GM12878 (cell line): ENCODE results near the gene RAC2. TPM values are rescaled to one million over a fixed set of nuclear protein-coding genes. Genes with fewer than 3 reads are reported as not detected.

Source experiments
- BRCA1 ChIP-seq: IDR thresholded peaks from 2 replicates; pipeline ENCODE4 v1.6.1; 2011; ENCODE audit warnings: low read depth, low read length, improper control_type of control experiment
- DPF2 ChIP-seq: fragments of 450-650 bp; IDR thresholded peaks from 2 replicates; pipeline ENCODE4 v1.6.1; 2017; ENCODE audit warnings: mild to moderate bottlenecking
- EED ChIP-seq: sonication (generic); IDR thresholded peaks from 2 replicates; pipeline ENCODE4 v1.6.1; 2016; ENCODE audit warnings: antibody characterized with exemption, low read depth
- IKZF2 ChIP-seq, 2 experiments: fragments of 450-650 bp; IDR thresholded peaks; 2 replicates each; pipeline ENCODE4 v1.6.1; 2017; ENCODE audit warnings: mild to moderate bottlenecking in 2 of 2, moderate library complexity in 2 of 2
- IRF4 ChIP-seq: IDR thresholded peaks from 2 replicates; pipeline ENCODE4 v1.6.1; 2011; ENCODE audit warnings: low read depth, low read length
- KDM1A ChIP-seq: fragments of 200-600 bp; sonication (generic); IDR thresholded peaks from 2 replicates; pipeline ENCODE4 v1.6.1; 2016; ENCODE audit warnings: borderline replicate concordance
- MXI1 ChIP-seq: fragments of 150-350 bp; IDR thresholded peaks from 2 replicates; pipeline ENCODE4 v1.6.1; 2011; ENCODE audit warnings: low read depth, mild to moderate bottlenecking, inconsistent platforms, low read length, improper control_type of control experiment
- NFXL1 ChIP-seq: fragments of 450-650 bp; IDR thresholded peaks from 2 replicates; pipeline ENCODE4 v1.6.1; 2017; ENCODE audit warnings: antibody characterized with exemption, mild to moderate bottlenecking, borderline replicate concordance
- NR2C2 ChIP-seq: IDR thresholded peaks from 2 replicates; pipeline ENCODE4 v1.6.1; 2011; ENCODE audit warnings: borderline replicate concordance, low read depth; ENCODE audit not compliant: control insufficient read depth, insufficient read length
- SIX5 ChIP-seq: IDR thresholded peaks from 2 replicates; pipeline ENCODE4 v1.6.1; 2011; ENCODE audit warnings: mild to moderate bottlenecking, low read depth, low read length, moderate library complexity; ENCODE audit not compliant: severe bottlenecking
- SMAD1 ChIP-seq: fragments of 450-650 bp; IDR thresholded peaks from 2 replicates; pipeline ENCODE4 v1.6.1; 2018; ENCODE audit warnings: mild to moderate bottlenecking, low read depth; ENCODE audit not compliant: partially characterized antibody
- SMARCA5 ChIP-seq: fragments of 450-650 bp; IDR thresholded peaks from 2 replicates; pipeline ENCODE4 v1.6.1; 2017; ENCODE audit warnings: mild to moderate bottlenecking
- SRF ChIP-seq, 2 experiments: IDR thresholded peaks; 2 replicates each; pipeline ENCODE4 v1.6.1; 2011; ENCODE audit warnings: low read depth in 2 of 2, low read length in 2 of 2, mild to moderate bottlenecking in 1 of 2, moderate library complexity in 1 of 2
- ZNF274 ChIP-seq: IDR thresholded peaks from one replicate; pipeline ENCODE4 v1.8.0; 2011; ENCODE audit not compliant: insufficient read length, insufficient read depth
- ZSCAN29 ChIP-seq: fragments of 450-650 bp; IDR thresholded peaks from 2 replicates; pipeline ENCODE4 v1.6.1; 2017; ENCODE audit warnings: mild to moderate bottlenecking, moderate library complexity
- polyA plus RNA-seq, 11 experiments: library from polyadenylated mRNA; depleted of rRNA in 4 of 11; unstranded in 6 of 11; stranded (reverse) in 5 of 11; fragments of >200 nt; fragmentation: Nextera tagmentation in 4 of 11; fragmentation: Illumina TruSeq in 1 of 11; extraction: Ambion mirVana in 4 of 11; extraction: Trizol in 1 of 11; gene quantifications; 1 replicate in 1 of 11; 2 replicates in 10 of 11; pipeline versions ENCODE4 v1.2.1 to v1.2.3, GENCODE V29; 2011 to 2016; ENCODE audit warnings: inconsistent platforms in 2 of 11, missing spikeins in 2 of 11, low read depth in 1 of 11
- total RNA-seq, 4 experiments: library from RNA; depleted of rRNA in 3 of 4; stranded (reverse); fragments of >200 nt in 3 of 4; fragmentation: Illumina TruSeq in 1 of 4; extraction: Trizol in 1 of 4; gene quantifications; 2 replicates each; pipeline versions ENCODE4 v1.2.1 to v1.2.3, GENCODE V29; 2013 to 2021
- TF ChIP-seq, protein P1 (sequence below): fragments of 450-650 bp; IDR thresholded peaks from 2 replicates; pipeline ENCODE4 v1.6.1; 2017; ENCODE audit warnings: borderline replicate concordance
- TF ChIP-seq, protein P2 (sequence below): fragments of 450-650 bp; formaldehyde crosslinking; IDR thresholded peaks from 2 replicates; pipeline ENCODE4 v1.4.0; 2022; ENCODE audit warnings: mild to moderate bottlenecking, moderate library complexity
- TF ChIP-seq, protein P3 (sequence below): fragments of 150-350 bp; IDR thresholded peaks from 2 replicates; pipeline ENCODE4 v1.6.1; 2016; ENCODE audit warnings: low read depth, low read length
- TF ChIP-seq, protein P4 (sequence below): IDR thresholded peaks from 2 replicates; pipeline ENCODE4 v1.6.1; 2011; ENCODE audit warnings: borderline replicate concordance, low read depth, mild to moderate bottlenecking, moderate library complexity, mixed read lengths, low read length; ENCODE audit not compliant: insufficient read depth; ENCODE audit errors: extremely low read length

Gene RAC2
- total and polyA plus RNA-seq, 10 of the 15 experiments (the other 5 are each of a cell fraction or from before 2014, with no cell fraction given): 102 to 386 (median 304) TPM

DNA sequence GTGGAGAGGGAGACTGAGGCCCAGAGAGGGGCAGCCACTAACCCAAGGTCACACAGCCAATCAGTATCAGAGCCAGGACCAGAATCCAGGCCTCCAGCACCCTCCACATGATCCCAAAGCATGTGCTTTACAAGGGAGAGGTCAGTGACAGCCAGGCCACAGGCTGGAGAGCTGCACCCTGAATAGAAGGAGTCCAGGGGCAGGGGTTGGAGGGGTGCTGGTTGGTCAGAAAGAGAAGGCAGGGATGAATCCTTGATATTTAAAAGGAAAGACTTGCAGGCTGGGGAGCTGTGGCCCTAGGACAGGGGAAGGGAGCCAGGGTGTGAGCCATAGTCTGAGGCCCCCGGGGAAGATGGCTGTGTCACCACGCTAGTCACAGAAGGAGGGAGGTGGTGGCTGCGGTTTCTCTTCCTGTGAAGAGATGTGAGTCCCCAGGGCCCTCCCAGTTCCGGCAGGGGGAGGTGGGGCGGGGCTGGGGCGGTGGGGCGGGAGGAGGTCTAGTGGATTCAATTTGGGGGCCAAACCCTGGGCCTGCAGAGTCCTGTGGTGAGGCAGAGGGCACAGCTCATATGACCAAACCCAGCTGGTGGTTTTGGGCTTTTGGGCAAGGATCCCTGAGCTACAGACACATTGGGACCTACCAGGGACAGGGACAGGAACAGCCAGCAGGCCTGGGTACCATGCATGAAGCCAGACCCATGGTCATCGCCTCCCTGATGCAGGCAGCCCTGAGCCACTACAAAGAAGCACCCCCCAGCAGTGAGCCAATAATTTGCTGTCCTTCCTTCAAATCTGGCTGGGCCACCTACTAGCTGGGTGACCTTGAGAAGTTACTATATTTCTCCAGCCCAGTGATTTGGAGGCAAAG is 14.0 kb downstream of the RAC2 start (continued):
- TF ChIP-seq BRCA1 (no peak), DPF2 (peak; percentile 49; the same call in 1 of the 2 replicates), IKZF2 (IDR thresholded peaks at IDR 0.05) (peak in 1 of 2 experiments; percentile 38; a peak in 1 of 4 replicates), SMAD1 (peak; percentile 35), SMARCA5 (peak; percentile 95), ZNF274 (no peak), NR2C2 (no peak), IRF4 (no peak), MXI1 (0 out of 2 replicates have a peak, but pooled peaks have one; percentile 24), SIX5 (no peak), SRF (IDR thresholded peaks at IDR 0.05; ENCODE audit: low read depth in 2 of 2, low read length in 2 of 2) (no peak), EED (peak; percentile 39; the same call in 1 of the 2 replicates), ZSCAN29 (no peak), KDM1A (no peak), NFXL1 (no peak)
- TF ChIP-seq, protein P1, sequence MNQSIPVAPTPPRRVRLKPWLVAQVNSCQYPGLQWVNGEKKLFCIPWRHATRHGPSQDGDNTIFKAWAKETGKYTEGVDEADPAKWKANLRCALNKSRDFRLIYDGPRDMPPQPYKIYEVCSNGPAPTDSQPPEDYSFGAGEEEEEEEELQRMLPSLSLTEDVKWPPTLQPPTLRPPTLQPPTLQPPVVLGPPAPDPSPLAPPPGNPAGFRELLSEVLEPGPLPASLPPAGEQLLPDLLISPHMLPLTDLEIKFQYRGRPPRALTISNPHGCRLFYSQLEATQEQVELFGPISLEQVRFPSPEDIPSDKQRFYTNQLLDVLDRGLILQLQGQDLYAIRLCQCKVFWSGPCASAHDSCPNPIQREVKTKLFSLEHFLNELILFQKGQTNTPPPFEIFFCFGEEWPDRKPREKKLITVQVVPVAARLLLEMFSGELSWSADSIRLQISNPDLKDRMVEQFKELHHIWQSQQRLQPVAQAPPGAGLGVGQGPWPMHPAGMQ: no peak
- TF ChIP-seq, protein P2, sequence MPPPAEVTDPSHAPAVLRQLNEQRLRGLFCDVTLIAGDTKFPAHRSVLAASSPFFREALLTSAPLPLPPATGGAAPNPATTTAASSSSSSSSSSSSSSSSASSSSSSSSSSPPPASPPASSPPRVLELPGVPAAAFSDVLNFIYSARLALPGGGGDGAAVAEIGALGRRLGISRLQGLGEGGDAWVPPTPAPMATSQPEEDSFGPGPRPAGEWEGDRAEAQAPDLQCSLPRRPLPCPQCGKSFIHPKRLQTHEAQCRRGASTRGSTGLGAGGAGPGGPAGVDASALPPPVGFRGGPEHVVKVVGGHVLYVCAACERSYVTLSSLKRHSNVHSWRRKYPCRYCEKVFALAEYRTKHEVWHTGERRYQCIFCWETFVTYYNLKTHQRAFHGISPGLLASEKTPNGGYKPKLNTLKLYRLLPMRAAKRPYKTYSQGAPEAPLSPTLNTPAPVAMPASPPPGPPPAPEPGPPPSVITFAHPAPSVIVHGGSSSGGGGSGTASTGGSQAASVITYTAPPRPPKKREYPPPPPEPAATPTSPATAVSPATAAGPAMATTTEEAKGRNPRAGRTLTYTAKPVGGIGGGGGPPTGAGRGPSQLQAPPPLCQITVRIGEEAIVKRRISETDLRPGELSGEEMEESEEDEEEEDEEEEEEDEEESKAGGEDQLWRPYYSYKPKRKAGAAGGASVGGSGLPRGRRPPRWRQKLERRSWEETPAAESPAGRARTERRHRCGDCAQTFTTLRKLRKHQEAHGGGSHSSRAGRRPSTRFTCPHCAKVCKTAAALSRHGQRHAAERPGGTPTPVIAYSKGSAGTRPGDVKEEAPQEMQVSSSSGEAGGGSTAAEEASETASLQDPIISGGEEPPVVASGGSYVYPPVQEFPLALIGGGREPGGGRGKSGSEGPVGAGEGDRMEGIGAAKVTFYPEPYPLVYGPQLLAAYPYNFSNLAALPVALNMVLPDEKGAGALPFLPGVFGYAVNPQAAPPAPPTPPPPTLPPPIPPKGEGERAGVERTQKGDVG (CRISPR knock-in tag): no peak
- TF ChIP-seq, protein P3, sequence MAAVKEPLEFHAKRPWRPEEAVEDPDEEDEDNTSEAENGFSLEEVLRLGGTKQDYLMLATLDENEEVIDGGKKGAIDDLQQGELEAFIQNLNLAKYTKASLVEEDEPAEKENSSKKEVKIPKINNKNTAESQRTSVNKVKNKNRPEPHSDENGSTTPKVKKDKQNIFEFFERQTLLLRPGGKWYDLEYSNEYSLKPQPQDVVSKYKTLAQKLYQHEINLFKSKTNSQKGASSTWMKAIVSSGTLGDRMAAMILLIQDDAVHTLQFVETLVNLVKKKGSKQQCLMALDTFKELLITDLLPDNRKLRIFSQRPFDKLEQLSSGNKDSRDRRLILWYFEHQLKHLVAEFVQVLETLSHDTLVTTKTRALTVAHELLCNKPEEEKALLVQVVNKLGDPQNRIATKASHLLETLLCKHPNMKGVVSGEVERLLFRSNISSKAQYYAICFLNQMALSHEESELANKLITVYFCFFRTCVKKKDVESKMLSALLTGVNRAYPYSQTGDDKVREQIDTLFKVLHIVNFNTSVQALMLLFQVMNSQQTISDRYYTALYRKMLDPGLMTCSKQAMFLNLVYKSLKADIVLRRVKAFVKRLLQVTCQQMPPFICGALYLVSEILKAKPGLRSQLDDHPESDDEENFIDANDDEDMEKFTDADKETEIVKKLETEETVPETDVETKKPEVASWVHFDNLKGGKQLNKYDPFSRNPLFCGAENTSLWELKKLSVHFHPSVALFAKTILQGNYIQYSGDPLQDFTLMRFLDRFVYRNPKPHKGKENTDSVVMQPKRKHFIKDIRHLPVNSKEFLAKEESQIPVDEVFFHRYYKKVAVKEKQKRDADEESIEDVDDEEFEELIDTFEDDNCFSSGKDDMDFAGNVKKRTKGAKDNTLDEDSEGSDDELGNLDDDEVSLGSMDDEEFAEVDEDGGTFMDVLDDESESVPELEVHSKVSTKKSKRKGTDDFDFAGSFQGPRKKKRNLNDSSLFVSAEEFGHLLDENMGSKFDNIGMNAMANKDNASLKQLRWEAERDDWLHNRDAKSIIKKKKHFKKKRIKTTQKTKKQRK: no peak
- TF ChIP-seq, protein P4, sequence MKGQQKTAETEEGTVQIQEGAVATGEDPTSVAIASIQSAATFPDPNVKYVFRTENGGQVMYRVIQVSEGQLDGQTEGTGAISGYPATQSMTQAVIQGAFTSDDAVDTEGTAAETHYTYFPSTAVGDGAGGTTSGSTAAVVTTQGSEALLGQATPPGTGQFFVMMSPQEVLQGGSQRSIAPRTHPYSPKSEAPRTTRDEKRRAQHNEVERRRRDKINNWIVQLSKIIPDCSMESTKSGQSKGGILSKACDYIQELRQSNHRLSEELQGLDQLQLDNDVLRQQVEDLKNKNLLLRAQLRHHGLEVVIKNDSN: no peak
